ENCODE measurements around the gene NRF1. TPM values are rescaled to one million over a fixed set of nuclear protein-coding genes. Genes with fewer than 3 reads are reported as not detected.
A peak's percentile ranks its signal among the peaks of the same experiment; 100 is the strongest.
"Not testable (repeated sequence)": the region's sequence is repeated elsewhere in the genome, so short reads cannot be mapped to it uniquely, and the experiment has no call there.

The NRF1 gene
- total RNA-seq, 1 experiment from 2014 or later = 14.0 TPM

GRCh38 chr7:129599174-129599573, 12.3 kb upstream of the NRF1 start:
- Histone ChIP-seq H3K27ac (ENCODE audit: low read length) (no peak overlapping the region), H3K4me3 (ENCODE audit: low read depth in 2 of 2, low read length in 2 of 2) (no peak overlapping the region), H3K27me3 (ENCODE audit: control insufficient read depth, insufficient read depth, low read length) (no peaks in the 10 kb centered on the region), H3K4me1 (ENCODE audit: control insufficient read depth, insufficient read depth, low read length) (0 out of 2 replicates have a peak, but pooled peaks cover 3% of the 10 kb centered on the region), H3K36me3 (ENCODE audit: control insufficient read depth, insufficient read depth, low read length) (no peaks in the 10 kb centered on the region), H3K9me3 (ENCODE audit: control insufficient read depth, insufficient read depth, low read depth, low read length) (no peaks in the 10 kb centered on the region)
- ChIA-PET CTCF (no interaction called here), POLR2A (no interaction called here)
- in situ Hi-C loops (cut with HindIII; ENCODE audit: low pct_unique_long_range_greater_than_20kb, low sequenced_read_pairs) (no loop called here), intact Hi-C loops (cut with micrococcal nuclease; ENCODE audit: unreplicated experiment) (no loop called here)
- BruUV-seq (replicated peaks) = no TSS peak
- TF ChIP-seq SIN3A (IDR thresholded peaks at IDR 0.05; ENCODE audit: borderline replicate concordance, insufficient read depth, low read depth, low read length) (no peak), POLR2AphosphoS5 (IDR thresholded peaks at IDR 0.05; ENCODE audit: low read depth, low read length) (no peak)
- TF ChIP-seq, protein P1, sequence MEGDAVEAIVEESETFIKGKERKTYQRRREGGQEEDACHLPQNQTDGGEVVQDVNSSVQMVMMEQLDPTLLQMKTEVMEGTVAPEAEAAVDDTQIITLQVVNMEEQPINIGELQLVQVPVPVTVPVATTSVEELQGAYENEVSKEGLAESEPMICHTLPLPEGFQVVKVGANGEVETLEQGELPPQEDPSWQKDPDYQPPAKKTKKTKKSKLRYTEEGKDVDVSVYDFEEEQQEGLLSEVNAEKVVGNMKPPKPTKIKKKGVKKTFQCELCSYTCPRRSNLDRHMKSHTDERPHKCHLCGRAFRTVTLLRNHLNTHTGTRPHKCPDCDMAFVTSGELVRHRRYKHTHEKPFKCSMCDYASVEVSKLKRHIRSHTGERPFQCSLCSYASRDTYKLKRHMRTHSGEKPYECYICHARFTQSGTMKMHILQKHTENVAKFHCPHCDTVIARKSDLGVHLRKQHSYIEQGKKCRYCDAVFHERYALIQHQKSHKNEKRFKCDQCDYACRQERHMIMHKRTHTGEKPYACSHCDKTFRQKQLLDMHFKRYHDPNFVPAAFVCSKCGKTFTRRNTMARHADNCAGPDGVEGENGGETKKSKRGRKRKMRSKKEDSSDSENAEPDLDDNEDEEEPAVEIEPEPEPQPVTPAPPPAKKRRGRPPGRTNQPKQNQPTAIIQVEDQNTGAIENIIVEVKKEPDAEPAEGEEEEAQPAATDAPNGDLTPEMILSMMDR (IDR thresholded peaks at IDR 0.05) = no peak
- no peak for ATAC-seq
- DNase-seq (ENCODE audit: low read depth, low spot score) = no peak

DNA sequence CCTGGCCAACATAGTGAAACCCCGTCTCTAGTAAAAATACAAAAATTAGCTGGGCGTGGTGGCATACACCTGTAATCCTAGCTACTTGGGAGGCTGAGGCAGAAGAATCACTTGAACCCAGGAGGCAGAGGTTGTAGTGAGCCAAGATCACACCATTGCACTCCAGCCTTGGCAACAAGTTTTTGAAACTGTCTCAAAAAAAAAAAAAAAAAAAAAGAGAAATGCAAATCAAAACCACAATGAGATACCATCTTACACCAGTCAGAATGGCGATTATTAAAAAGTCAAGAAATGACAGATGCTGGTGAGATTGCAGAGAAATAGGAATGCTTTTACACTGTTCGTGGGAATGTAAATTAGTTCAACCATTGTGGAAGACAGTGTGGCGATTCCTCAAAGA, 7.9 kb upstream of the NRF1 start:
- H3K4me1 ChIP-seq (ENCODE audit: control insufficient read depth, insufficient read depth, low read length); H3K36me3 ChIP-seq (ENCODE audit: control insufficient read depth, insufficient read depth, low read length); H3K4me3 ChIP-seq (ENCODE audit: low read depth in 2 of 2, low read length in 2 of 2); BruUV-seq (replicated peaks); intact Hi-C loops (cut with micrococcal nuclease; ENCODE audit: unreplicated experiment); ATAC-seq; H3K27me3 ChIP-seq (ENCODE audit: control insufficient read depth, insufficient read depth, low read length); in situ Hi-C loops (cut with HindIII; ENCODE audit: low pct_unique_long_range_greater_than_20kb, low sequenced_read_pairs); DNase-seq (ENCODE audit: low read depth, low spot score); H3K9me3 ChIP-seq (ENCODE audit: control insufficient read depth, insufficient read depth, low read depth, low read length); POLR2A ChIA-PET; H3K27ac ChIP-seq (ENCODE audit: low read length): not testable (repeated sequence)
- CTCF ChIA-PET = interaction anchor here (0.6 kb wide), 1 partner anchor 9 kb away, joined by 5 read pairs; no protein-coding TSS in a partner anchor

DNA sequence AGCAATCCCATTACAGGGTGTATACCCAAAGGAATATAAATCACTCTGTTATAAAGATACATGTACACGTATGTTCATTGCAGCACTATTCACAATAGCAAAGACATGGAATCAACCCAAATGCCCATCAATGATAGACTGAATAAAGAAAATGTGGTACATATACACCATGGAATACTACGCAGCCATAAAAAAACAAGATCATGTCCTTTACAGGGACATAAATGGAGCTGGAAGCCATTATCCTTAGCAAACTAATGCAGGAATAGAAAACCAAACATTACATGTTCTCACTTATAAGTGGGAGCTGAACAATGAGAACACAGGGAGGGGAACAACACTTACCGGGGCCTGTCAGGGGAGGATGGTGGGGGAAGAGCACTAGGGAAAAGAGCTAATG, 7.5 kb upstream of the NRF1 start:
- H3K27ac ChIP-seq (ENCODE audit: low read length); H3K4me1 ChIP-seq (ENCODE audit: control insufficient read depth, insufficient read depth, low read length); H3K27me3 ChIP-seq (ENCODE audit: control insufficient read depth, insufficient read depth, low read length); DNase-seq (ENCODE audit: low read depth, low spot score); H3K36me3 ChIP-seq (ENCODE audit: control insufficient read depth, insufficient read depth, low read length); POLR2A ChIA-PET; H3K9me3 ChIP-seq (ENCODE audit: control insufficient read depth, insufficient read depth, low read depth, low read length); intact Hi-C loops (cut with micrococcal nuclease; ENCODE audit: unreplicated experiment); ATAC-seq; BruUV-seq (replicated peaks); CTCF ChIA-PET; H3K4me3 ChIP-seq (ENCODE audit: low read depth in 2 of 2, low read length in 2 of 2); in situ Hi-C loops (cut with HindIII; ENCODE audit: low pct_unique_long_range_greater_than_20kb, low sequenced_read_pairs): not testable (repeated sequence)

DNA sequence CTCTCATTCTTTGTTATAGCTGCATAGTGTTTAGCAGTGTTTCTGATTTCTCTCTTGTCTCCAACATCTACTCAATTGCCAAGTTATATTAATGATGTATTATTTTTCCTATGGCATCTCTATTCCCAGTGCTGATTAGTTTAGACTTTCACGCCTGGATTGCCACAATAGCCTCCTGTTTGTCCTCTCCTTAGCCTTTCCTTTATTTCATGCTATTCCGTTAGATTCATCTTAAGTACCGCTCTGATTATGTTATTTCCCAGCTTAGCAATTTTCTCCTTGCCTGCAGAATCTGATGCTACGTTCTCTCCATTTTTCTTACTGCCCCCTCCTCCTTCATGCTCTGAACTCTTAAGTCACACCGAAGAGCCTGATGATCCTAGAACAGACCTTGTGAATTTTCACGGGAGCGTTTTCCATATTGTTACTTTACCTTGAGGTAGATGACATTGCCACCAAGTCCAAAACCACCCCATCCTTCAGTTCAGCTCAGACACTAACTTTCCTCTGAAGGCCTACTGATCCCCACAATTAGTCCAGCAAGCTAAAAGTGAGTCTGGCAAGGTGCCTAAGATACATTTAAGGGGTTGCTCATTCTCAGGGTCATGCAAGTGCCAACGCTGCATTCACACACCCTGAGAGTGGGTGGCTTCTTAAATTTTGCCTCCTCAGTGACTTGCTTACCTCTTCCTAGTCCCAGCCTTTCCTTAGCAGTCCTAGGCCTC, 6.6 kb upstream of the NRF1 start:
- no peak for TF ChIP-seq POLR2AphosphoS5 (IDR thresholded peaks at IDR 0.05; ENCODE audit: low read depth, low read length)
- TF ChIP-seq SIN3A (IDR thresholded peaks at IDR 0.05; ENCODE audit: borderline replicate concordance, insufficient read depth, low read depth, low read length) = no peak
- no peak for TF ChIP-seq REST (IDR thresholded peaks at IDR 0.05; ENCODE audit: insufficient read depth in 1 of 2, low read depth in 2 of 2, low read length in 1 of 2)
- no peak for TF ChIP-seq TCF7L2 (IDR thresholded peaks at IDR 0.05; ENCODE audit: low read depth, low read length)
- TF ChIP-seq, protein P1 (IDR thresholded peaks at IDR 0.05) = no peak
- POLR2A ChIA-PET = interaction anchor here (0.5 to 0.6 kb wide), 2 partner anchors 103 to 238 kb away, joined by 6 to 7 read pairs; no protein-coding TSS in a partner anchor

More for the DNA sequence above, 6.6 kb upstream of the NRF1 start:
- BruUV-seq (replicated peaks) = no TSS peak
- in situ Hi-C loops (cut with HindIII; ENCODE audit: low pct_unique_long_range_greater_than_20kb, low sequenced_read_pairs) = no loop called here
- CTCF ChIA-PET = no interaction called here
- Histone ChIP-seq H3K4me3 (ENCODE audit: low read depth in 2 of 2, low read length in 2 of 2) (no peak overlapping the region), H3K27ac (ENCODE audit: low read length) (no peak overlapping the region), H3K36me3 (ENCODE audit: control insufficient read depth, insufficient read depth, low read length) (no peaks in the 10 kb centered on the region), H3K27me3 (ENCODE audit: control insufficient read depth, insufficient read depth, low read length) (no peaks in the 10 kb centered on the region), H3K9me3 (ENCODE audit: control insufficient read depth, insufficient read depth, low read depth, low read length) (no peaks in the 10 kb centered on the region), H3K4me1 (ENCODE audit: control insufficient read depth, insufficient read depth, low read length) (0 out of 2 replicates have a peak, but pooled peaks cover 3% of the 10 kb centered on the region)
- intact Hi-C loops (cut with micrococcal nuclease; ENCODE audit: unreplicated experiment) = no loop called here
- DNase-seq (ENCODE audit: low read depth, low spot score) = no peak
- ATAC-seq = peak; percentile 65
